GM11168 (cell line): ENCODE data around the gene SLIT3.

Source experiments
- in situ Hi-C: fragments of 300-500 bp; cut with MboI; formaldehyde crosslinking; loops from one replicate; pipeline ENCODE4 v1.12.0; 2022; ENCODE audit warnings: low sequenced_read_pairs; ENCODE audit not compliant: unreplicated experiment

SLIT3 gene

GRCh38 chr5:169299663-169300467 lies 1.1 kb downstream of the SLIT3 start:
- in situ Hi-C loops, result loop anchor here (25.0 kb wide), 1 partner anchor 313 kb away; no protein-coding TSS in a partner anchor

GRCh38 chr5:169299191-169299662 lies 1.7 kb downstream of the SLIT3 start:
- in situ Hi-C loops, result loop anchor here (25.0 kb wide), 1 partner anchor 312 kb away; no protein-coding TSS in a partner anchor

- in situ Hi-C loops, result loop anchor here (25.0 kb wide), 1 partner anchor 311 kb away; no protein-coding TSS in a partner anchor
Measured at GRCh38 chr5:169298193-169298592, 2.7 kb downstream of the SLIT3 start.

- in situ Hi-C loops, result loop anchor here (25.0 kb wide), 1 partner anchor 309 kb away; no protein-coding TSS in a partner anchor
Measured at GRCh38 chr5:169296419-169297143, 4.4 kb downstream of the SLIT3 start.

DNA sequence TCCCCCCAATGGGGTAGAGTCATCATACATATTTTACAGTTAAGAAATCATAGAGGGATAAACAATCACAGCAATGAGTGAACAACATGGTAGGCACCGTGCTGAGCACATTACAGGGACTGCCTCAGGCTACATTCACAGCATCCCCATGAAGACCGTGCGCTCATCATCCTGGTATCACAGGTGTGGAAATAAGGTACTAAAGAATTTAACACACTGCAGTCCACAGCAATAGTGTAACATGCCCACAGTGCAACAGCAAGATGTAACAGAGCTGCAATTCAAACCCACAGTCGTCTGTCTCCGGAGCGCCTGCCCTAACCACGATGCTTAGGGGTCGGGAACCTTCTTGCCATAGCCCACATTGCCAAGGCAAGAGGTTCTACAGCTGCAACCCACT lies 5.6 kb downstream of the SLIT3 start:
- in situ Hi-C loops, result loop anchor here (25.0 kb wide), 1 partner anchor 308 kb away; no protein-coding TSS in a partner anchor

- in situ Hi-C loops, result loop anchor here (25.0 kb wide), 1 partner anchor 307 kb away; no protein-coding TSS in a partner anchor
Measured at GRCh38 chr5:169294621-169295020, 6.3 kb downstream of the SLIT3 start.

GRCh38 chr5:169291877-169292276 lies 9.1 kb downstream of the SLIT3 start:
- in situ Hi-C loops, result loop anchor here (25.0 kb wide), 1 partner anchor 305 kb away; no protein-coding TSS in a partner anchor

DNA sequence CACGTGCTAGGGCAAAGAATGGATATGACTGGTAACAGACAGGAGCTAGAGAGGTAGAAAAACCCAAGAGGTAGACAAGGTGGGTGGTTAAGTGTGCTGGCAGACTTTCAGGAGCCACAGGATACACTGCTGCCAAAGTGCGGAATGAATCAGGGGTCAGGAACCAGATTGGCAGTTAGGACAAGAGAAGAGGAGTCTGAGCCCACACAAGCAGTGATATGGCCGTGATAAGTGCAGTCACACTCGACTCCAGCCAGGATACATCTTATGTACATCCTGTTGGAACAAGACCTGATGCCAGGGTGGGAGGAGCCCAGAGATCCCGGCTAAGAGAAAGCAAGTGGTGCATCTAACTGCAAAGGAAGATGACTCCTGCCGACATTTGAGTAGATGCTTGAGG lies 10.0 kb downstream of the SLIT3 start:
- in situ Hi-C loops, result loop anchor here (25.0 kb wide), 1 partner anchor 304 kb away; no protein-coding TSS in a partner anchor

DNA sequence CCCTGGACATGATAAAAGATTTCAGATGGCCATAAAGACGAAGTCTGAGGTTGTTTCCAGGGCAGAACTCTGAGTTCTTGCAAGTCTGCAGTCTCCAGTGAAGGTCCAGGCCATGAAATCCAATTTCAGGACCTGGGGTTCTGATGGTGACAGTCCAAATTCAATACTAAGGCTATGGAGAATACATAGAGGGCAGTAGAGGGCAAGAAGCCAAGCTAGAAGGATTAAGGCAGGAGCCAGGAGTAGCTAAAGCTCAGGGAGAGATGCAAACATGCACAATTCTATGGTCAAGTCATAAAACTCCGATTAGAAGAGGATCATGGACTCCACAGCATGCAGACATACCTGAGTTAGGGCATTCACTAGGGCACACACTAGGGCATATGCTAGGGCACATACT lies 11.4 kb downstream of the SLIT3 start:
- in situ Hi-C loops, result loop anchor here (25.0 kb wide), 1 partner anchor 302 kb away; no protein-coding TSS in a partner anchor

DNA sequence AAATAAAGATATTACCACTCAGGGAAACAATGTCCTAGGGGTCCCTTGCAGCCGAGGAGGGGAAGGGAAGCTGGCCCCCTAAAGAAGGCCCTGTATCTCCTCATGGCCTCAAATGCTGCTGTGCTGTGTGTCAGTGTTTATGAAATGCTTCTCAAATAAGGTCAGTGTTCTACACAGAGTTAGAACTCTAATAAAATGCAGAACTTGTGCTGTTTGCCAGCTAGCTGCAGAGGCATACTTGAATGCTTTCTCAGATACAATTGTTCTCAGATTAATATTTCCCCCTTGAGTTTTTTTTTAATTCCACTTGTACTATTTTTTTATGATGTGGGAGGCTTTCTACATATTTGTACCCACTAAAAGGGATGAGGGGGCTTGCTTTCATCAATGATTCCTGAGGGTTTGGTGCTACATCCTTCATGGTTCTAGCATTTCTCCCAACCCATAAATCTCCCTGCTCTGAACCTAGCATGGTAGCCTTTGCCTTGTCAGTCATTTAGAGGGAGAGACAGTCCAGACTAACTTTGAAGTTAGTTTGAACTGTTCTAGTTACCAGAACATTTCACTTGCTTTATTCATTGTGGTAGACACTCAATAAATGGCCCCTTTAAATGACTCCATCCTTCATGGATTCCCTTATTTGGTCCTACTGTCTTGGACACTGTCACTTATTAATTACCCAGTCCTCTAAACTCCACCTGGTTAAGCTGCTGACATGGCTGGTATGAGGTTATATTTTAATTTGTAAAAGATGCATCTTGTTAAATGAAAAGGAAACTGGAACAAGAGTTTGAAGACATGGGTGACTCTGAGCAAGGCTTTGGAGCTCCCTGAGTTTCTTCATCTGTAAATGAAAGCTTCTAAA lies 12.6 kb downstream of the SLIT3 start:
- in situ Hi-C loops, result loop anchor here (25.0 kb wide), 1 partner anchor 301 kb away; no protein-coding TSS in a partner anchor

DNA sequence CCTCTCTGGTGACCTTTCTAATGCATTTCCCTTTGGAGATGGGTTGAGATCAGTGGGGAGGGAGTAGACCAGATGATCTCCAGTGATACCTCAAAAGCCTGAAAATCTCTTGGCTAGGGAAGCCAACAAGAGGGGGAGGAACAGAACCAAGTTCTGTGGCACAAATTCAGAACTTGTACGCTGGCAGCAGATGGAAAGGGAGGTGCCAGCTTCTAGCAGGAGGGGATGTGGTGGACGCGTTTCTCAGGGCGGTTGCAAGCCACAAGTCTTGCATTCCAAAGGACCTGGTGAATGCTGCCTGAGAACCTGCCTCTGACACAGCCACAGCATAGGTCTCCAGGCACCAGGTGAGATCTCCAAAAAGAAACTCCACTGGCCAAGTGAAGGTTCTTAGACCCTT lies 13.4 kb downstream of the SLIT3 start:
- in situ Hi-C loops, result loop anchor here (25.0 kb wide), 1 partner anchor 300 kb away; no protein-coding TSS in a partner anchor

DNA sequence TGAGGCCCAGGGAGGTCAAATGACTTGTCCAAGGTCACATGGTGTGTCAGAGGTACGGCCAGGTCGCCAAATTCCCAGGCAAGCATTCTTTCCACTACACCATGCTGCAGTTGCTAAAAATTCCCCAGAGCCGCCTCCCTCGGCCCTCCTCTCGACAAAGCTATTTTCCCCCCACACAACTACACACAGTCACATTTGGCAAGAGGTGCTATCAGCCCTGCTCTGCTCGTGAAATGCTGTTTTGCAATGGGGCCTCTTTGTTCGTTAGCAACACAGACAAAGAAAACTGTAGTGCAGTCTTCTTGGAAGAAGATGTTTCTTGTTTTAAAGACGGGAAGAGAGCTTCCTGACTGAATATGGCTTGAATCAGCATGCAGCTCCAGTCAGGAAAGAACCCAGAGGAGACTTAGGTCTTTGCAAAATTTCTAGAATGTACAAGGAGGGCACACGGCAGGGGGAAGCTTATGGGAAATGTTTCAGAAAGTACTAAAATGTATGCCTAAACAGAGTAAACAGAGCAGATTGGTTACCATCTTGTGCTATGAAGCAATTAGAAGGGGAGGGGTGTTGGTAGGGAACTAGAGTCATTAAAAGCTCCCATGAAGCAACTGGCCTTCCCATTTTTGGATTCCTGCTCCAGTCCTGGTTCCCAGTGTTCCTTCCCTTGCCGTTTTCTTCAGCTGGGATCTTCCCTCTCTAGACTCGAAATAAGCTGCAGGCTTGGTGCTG lies 14.2 kb downstream of the SLIT3 start:
- in situ Hi-C loops, result loop anchor here (25.0 kb wide), 1 partner anchor 299 kb away; no protein-coding TSS in a partner anchor

GRCh38 chr5:169283887-169284286 lies 17.1 kb downstream of the SLIT3 start:
- in situ Hi-C loops, result loop anchor here (25.0 kb wide), 1 partner anchor 297 kb away; no protein-coding TSS in a partner anchor

- in situ Hi-C loops, result loop anchor here (25.0 kb wide), 1 partner anchor 294 kb away; no protein-coding TSS in a partner anchor
Measured at GRCh38 chr5:169281625-169282024, 19.3 kb downstream of the SLIT3 start.

GRCh38 chr5:169280696-169281095 lies 20.2 kb downstream of the SLIT3 start:
- in situ Hi-C loops, result loop anchor here (25.0 kb wide), 1 partner anchor 293 kb away; no protein-coding TSS in a partner anchor

DNA sequence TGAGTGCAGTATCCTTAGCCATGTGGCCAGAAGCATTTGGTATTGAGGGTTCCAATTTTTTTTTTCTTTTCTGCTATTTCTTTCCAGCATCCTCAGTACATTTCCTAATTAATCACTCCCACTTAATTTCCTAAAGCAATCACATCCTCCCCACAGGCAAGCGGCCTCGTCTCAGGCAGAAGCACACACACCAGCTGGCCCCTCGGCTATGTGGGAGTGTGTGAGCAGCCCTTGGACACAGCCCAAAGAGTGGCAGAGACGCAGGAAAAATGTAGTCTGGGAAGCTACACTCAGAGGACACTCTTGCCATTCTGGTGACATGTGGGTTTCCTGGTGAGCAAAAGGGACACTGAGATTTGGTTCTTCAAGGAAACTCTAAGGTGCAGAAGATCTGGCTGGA lies 20.7 kb downstream of the SLIT3 start:
- in situ Hi-C loops, result loop anchor here (25.0 kb wide), 1 partner anchor 293 kb away; no protein-coding TSS in a partner anchor

DNA sequence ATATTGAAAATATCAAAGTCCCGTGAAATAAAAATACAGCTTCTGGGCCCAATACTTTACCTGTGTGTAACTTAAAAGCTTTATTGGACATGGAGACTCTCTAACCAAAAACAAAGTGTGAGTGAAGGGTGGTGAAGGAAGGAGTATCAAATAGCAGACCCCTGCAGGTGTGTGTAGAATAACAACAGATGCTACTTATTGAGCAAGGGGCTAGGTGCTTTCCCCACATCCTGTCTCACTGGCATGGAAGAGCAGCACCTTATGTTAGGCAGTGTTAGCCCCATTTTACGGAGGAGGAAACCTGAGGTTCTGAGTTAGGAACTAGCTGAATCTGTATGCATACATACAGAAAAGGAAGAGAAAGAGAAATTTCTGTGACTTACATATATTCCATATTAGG lies 21.8 kb downstream of the SLIT3 start:
- in situ Hi-C loops, result loop anchor here (25.0 kb wide), 1 partner anchor 292 kb away; no protein-coding TSS in a partner anchor

DNA sequence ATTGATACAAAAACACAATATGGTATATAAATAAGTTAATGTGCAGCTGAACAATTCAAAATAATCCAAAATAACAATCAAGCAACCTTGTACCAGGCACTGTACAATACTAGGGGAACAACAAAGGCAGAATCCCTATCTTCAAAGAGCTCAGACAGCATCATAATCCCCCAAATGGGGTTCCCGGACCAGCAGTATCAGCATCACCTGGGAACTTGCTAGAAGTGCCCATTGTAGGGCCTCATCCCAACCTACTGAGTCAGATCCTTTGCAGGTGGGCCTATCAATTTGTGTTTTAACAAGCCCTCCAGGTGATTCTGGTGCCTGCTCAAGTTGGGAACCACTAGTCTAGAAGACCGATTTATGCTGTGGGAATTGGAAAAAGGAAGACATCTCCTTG lies 27.1 kb downstream of the SLIT3 start:
- in situ Hi-C loops, result no loop called here

GRCh38 chr5:169273451-169273850 lies 27.5 kb downstream of the SLIT3 start:
- in situ Hi-C loops, result no loop called here
